Endothelial cell of umbilical vein (primary cell): ENCODE data around the gene NEDD4L. TPM values are rescaled to one million over a fixed set of nuclear protein-coding genes. Genes with fewer than 3 reads are reported as not detected.

Experiments
- BruUV-seq: library from RNA; stranded (reverse); fragments of 400-500 nt; replicated peaks from 2 replicates; lab custom pipeline; 2021; lab: Mats Ljungman, UMichigan
- CTCF ChIA-PET: fragments of 300-600, 350-600 bp; sonication (Branson Sonifier 250); formaldehyde crosslinking; loops from one replicate; lab custom pipeline; 2021; ENCODE audit warnings: antibody characterized with exemption, inconsistent platforms; lab: Charles Lee
- POLR2A ChIA-PET: fragments of 300-600, 350-600 bp; sonication (Branson Sonifier 250); formaldehyde crosslinking; loops from one replicate; lab custom pipeline; 2021; ENCODE audit warnings: antibody characterized with exemption, inconsistent platforms; lab: Charles Lee
- DNase-seq: peaks from one replicate; pipeline ENCODE4 v3.0.0-alpha.2; 2011; ENCODE audit warnings: low read depth, low spot score
- FAIRE-seq: peaks from 2 replicates; lab custom pipeline; 2011; peaks lifted over from hg19 to GRCh38; lab: Jason Lieb, UNC
- H2AFZ ChIP-seq: 2 replicates; pipeline ENCODE4 v1.6.0; 2012; ENCODE audit warnings: low read depth, low read length, control low read depth, inconsistent platforms
- H3K27ac ChIP-seq: 2 replicates; pipeline ENCODE4 v1.5.1; 2011; ENCODE audit warnings: low read depth, mild to moderate bottlenecking, control low read depth, low read length, moderate library complexity; ENCODE audit not compliant: insufficient read depth
- H3K27me3 ChIP-seq, 2 experiments: 2 replicates each; pipeline versions ENCODE4 v1.6.0 to v1.6.1; 2011; ENCODE audit warnings: low read length in 2 of 2, mixed read lengths in 1 of 2; ENCODE audit not compliant: control insufficient read depth in 2 of 2, insufficient read depth in 2 of 2
- H3K36me3 ChIP-seq, 2 experiments: 2 replicates in 1 of 2; 3 replicates in 1 of 2; pipeline ENCODE4 v1.5.1; 2011; ENCODE audit warnings: low read length in 2 of 2, mild to moderate bottlenecking in 1 of 2, moderate library complexity in 1 of 2; ENCODE audit not compliant: control insufficient read depth in 2 of 2, insufficient read depth in 2 of 2; ENCODE audit errors: extremely low read depth in 1 of 2
- H3K4me1 ChIP-seq: 3 replicates; pipeline ENCODE4 v1.5.1; 2011; ENCODE audit warnings: mild to moderate bottlenecking, low read length; ENCODE audit not compliant: control insufficient read depth, insufficient read depth; ENCODE audit errors: extremely low read depth
- H3K4me2 ChIP-seq: 2 replicates; pipeline ENCODE4 v1.6.1; 2011; ENCODE audit warnings: low read length, control low read depth, mixed read lengths; ENCODE audit not compliant: insufficient read depth
- H3K4me3 ChIP-seq, 3 experiments: fragments of 200-600 bp in 1 of 3; sonication (generic), shearing (Covaris generic) in 1 of 3; replicated peaks in 1 of 3; 2 replicates each; pipeline ENCODE4 v1.5.1; 2011 to 2016; ENCODE audit warnings: control low read depth in 3 of 3, low read length in 3 of 3, mild to moderate bottlenecking in 2 of 3, inconsistent platforms in 1 of 3, low read depth in 1 of 3, moderate library complexity in 1 of 3; ENCODE audit not compliant: insufficient read depth in 1 of 3
- H3K79me2 ChIP-seq: 2 replicates; pipeline ENCODE4 v1.6.0; 2012; ENCODE audit warnings: low read length, inconsistent platforms; ENCODE audit not compliant: control insufficient read depth, insufficient read depth
- H3K9ac ChIP-seq: replicated peaks from 2 replicates; pipeline ENCODE3; 2011; ENCODE audit warnings: low read length, control low read depth; ENCODE audit not compliant: insufficient read depth; ENCODE audit errors: extremely low read depth
- H3K9me1 ChIP-seq: replicated peaks from 3 replicates; pipeline ENCODE4 v1.6.0; 2011; ENCODE audit warnings: mild to moderate bottlenecking, low read length; ENCODE audit not compliant: control insufficient read depth, insufficient read depth; ENCODE audit errors: extremely low read depth
- H3K9me3 ChIP-seq: replicated peaks from 2 replicates; pipeline ENCODE4 v1.5.1; 2012; ENCODE audit warnings: low read length, inconsistent platforms; ENCODE audit not compliant: control insufficient read depth, insufficient read depth
- H4K20me1 ChIP-seq: replicated peaks from 2 replicates; pipeline ENCODE3; 2011; ENCODE audit warnings: mild to moderate bottlenecking, low read length; ENCODE audit not compliant: control insufficient read depth, insufficient read depth; ENCODE audit errors: extremely low read depth
- EZH2 ChIP-seq: IDR thresholded peaks from 2 replicates; pipeline ENCODE4 v1.6.1; 2012; ENCODE audit warnings: borderline replicate concordance, low read depth, mild to moderate bottlenecking, moderate library complexity, low read length, inconsistent platforms; ENCODE audit not compliant: severe bottlenecking
- FOS ChIP-seq: IDR thresholded peaks from 2 replicates; pipeline ENCODE4 v1.6.1; 2011; ENCODE audit warnings: mild to moderate bottlenecking, low read length, moderate library complexity, borderline replicate concordance; ENCODE audit not compliant: insufficient read depth
- GATA2 ChIP-seq: IDR thresholded peaks from 2 replicates; pipeline ENCODE4 v1.7.0; 2011; ENCODE audit warnings: low read depth, mild to moderate bottlenecking, moderate library complexity, mixed read lengths, low read length; ENCODE audit not compliant: insufficient read length, insufficient read depth
- JUN ChIP-seq: IDR thresholded peaks from 2 replicates; pipeline ENCODE4 v1.6.1; 2011; ENCODE audit warnings: borderline replicate concordance, low read depth; ENCODE audit not compliant: insufficient read length, insufficient read depth
- MYC ChIP-seq: IDR thresholded peaks from one replicate; pipeline ENCODE4 v1.6.1; 2011; ENCODE audit warnings: mild to moderate bottlenecking, low read depth, low read length
- POLR2A ChIP-seq: IDR thresholded peaks from 2 replicates; pipeline ENCODE4 v1.6.1; 2012; ENCODE audit warnings: low read depth, mild to moderate bottlenecking, control low read depth, low read length
- POLR2AphosphoS5 ChIP-seq: IDR thresholded peaks from 2 replicates; pipeline ENCODE4 v1.6.1; 2012; ENCODE audit warnings: low read depth, mild to moderate bottlenecking, control low read depth, low read length, moderate library complexity; ENCODE audit not compliant: insufficient read depth
- dilution Hi-C: fragments of 300-500 bp; cut with MboI; formaldehyde crosslinking; loops from one replicate; pipeline ENCODE4 v1.15.0; 2019; ENCODE audit warnings: low sequenced_read_pairs; ENCODE audit not compliant: extremely low pct_ligation_motif_present
- intact Hi-C: fragments of 100-400 bp; cut with micrococcal nuclease; formaldehyde crosslinking; loops from one replicate; pipeline ENCODE4 v1.10.0; 2022
- polyA plus RNA-seq, 4 experiments: library from polyadenylated mRNA; depleted of rRNA in 3 of 4; stranded (reverse) in 3 of 4; unstranded in 1 of 4; fragments of >200 nt; gene quantifications; 2 replicates each; pipeline versions ENCODE4 v1.2.1 to v1.2.3, GENCODE V29; 2011 to 2012; ENCODE audit warnings: missing spikeins in 1 of 4
- total RNA-seq: library from RNA; stranded (reverse); gene quantifications from 2 replicates; pipeline ENCODE4 v1.2.3, GENCODE V29; 2021
- TF ChIP-seq, protein P1 (sequence below), 2 donors: IDR thresholded peaks; 1 replicate in 1 of 2; 2 replicates in 1 of 2; pipeline ENCODE4 v1.5.1; 2011; ENCODE audit warnings: low read length in 2 of 2, mild to moderate bottlenecking in 2 of 2, moderate library complexity in 2 of 2, control low read depth in 1 of 2, inconsistent platforms in 1 of 2, low read depth in 1 of 2; ENCODE audit not compliant: insufficient read depth in 1 of 2; ENCODE audit errors: extremely low read depth in 1 of 2
- TF ChIP-seq, protein P2 (sequence below): IDR thresholded peaks from 2 replicates; pipeline ENCODE4 v1.6.1; 2011; ENCODE audit not compliant: insufficient read depth, insufficient read length

The NEDD4L gene
- total and polyA plus RNA-seq, 2 donors (not counting 3 experiments of a cell fraction or from before 2014, with no cell fraction given): 20.5 to 78.9 TPM

DNA sequence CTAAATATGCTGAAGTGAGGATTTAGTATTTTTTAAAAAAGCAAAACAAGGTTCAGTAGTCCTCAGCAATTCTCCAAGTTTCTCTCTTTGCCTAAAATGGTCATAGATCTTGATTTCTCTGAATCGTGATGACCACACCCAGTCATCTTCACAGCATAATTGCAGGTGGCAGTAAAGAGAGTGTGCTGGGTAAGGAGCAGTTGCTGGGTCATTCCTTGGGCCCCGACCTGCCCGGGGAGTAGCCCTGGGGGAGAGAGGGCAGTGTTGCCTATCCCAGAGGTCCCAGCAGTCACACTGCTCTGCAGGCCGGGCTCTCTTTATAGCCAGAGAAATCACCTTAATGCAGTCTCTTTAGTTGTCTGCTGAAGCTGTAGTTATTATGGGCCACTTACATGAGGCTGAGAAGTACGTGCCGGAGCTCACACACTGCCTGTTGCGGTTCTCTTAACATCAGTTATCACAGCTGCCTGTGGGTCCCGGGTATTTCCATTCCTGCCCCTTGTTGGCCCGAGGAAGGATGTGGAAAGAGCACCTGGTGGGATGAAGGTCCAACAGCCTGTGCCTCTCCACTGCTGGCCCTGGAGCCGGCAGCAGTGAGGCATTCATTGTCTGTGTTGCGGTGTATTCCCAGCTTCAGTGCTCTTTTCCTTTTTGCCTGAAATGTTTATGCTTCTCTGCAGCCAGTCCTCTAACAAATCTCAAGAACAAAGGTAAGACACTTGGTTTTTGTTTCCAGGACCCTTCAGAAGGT, 354.8 kb downstream of the NEDD4L start:
- H3K79me2 ChIP-seq: no peaks in the 10 kb centered on the region
- FAIRE-seq: no peak
- no TSS peak for BruUV-seq
- H2AFZ ChIP-seq: no peak overlapping the region
- H3K9ac ChIP-seq: no peak overlapping the region
- no peaks in the 10 kb centered on the region for H4K20me1 ChIP-seq
- TF ChIP-seq, protein P1, sequence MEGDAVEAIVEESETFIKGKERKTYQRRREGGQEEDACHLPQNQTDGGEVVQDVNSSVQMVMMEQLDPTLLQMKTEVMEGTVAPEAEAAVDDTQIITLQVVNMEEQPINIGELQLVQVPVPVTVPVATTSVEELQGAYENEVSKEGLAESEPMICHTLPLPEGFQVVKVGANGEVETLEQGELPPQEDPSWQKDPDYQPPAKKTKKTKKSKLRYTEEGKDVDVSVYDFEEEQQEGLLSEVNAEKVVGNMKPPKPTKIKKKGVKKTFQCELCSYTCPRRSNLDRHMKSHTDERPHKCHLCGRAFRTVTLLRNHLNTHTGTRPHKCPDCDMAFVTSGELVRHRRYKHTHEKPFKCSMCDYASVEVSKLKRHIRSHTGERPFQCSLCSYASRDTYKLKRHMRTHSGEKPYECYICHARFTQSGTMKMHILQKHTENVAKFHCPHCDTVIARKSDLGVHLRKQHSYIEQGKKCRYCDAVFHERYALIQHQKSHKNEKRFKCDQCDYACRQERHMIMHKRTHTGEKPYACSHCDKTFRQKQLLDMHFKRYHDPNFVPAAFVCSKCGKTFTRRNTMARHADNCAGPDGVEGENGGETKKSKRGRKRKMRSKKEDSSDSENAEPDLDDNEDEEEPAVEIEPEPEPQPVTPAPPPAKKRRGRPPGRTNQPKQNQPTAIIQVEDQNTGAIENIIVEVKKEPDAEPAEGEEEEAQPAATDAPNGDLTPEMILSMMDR (IDR thresholded peaks at IDR 0.05; ENCODE audit: extremely low read depth in 1 of 2, insufficient read depth in 1 of 2, low read depth in 1 of 2, low read length in 2 of 2): no peak
- no peak for TF ChIP-seq MYC
- TF ChIP-seq POLR2AphosphoS5: no peak
- TF ChIP-seq, protein P2, sequence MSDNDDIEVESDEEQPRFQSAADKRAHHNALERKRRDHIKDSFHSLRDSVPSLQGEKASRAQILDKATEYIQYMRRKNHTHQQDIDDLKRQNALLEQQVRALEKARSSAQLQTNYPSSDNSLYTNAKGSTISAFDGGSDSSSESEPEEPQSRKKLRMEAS: no peak
- no peak for TF ChIP-seq EZH2
- no peak for TF ChIP-seq FOS
- no peak for TF ChIP-seq GATA2
- no peak for TF ChIP-seq POLR2A
- no peak for TF ChIP-seq JUN
- H3K4me1 ChIP-seq: peaks cover 16% of the 10 kb centered on the region
- no peak overlapping the region for H3K4me2 ChIP-seq
- ChIA-PET CTCF (interaction anchor here (1.5 kb wide), 1 partner anchor 95 kb away, joined by 5 read pairs; no protein-coding TSS in a partner anchor), POLR2A (no interaction called here)
- H3K27me3 ChIP-seq: no peaks in the 10 kb centered on the region
- dilution Hi-C loops (no loop called here), intact Hi-C loops (no loop called here)
- H3K9me3 ChIP-seq: no peaks in the 10 kb centered on the region
- DNase-seq: no peak
- no peaks in the 10 kb centered on the region for H3K9me1 ChIP-seq
- peaks cover 0 to 2% of the 10 kb centered on the region in 2 experiments for H3K36me3 ChIP-seq
- no peak overlapping the region for H3K27ac ChIP-seq
- H3K4me3 ChIP-seq: no peak overlapping the region
